HG02798 (cell line): ENCODE measurements around the gene SKIC8.

Source experiments
- ATAC-seq: cut with Tn5 transposase; IDR thresholded peaks from one replicate; pipeline ENCODE4 v1.9.1; 2021; ENCODE audit warnings: mild to moderate bottlenecking; ENCODE audit not compliant: unreplicated experiment, poor library complexity

SKIC8 gene

GRCh38 chr15:78233496-78233895 lies 65.9 kb downstream of the SKIC8 start:
- no peak for ATAC-seq
